Activated CD8-positive, alpha-beta memory T cell treated with anti-CD3 and anti-CD28 coated beads, Interleukin-2, amount 10 ng/mL, durations not matched to agents 7 days and 5 days (primary cell): ENCODE results near the gene IGDCC3. TPM values are rescaled to one million over a fixed set of nuclear protein-coding genes. Genes with fewer than 3 reads are reported as not detected.

ENCODE experiments used
- ATAC-seq: fragments of 150-1000 bp; cut with Tn5 transposase; one replicate; pipeline ENCODE4 v1.10.0; 2021; ENCODE audit warnings: moderate library complexity
- CTCF ChIA-PET: fragments of 350-600 bp; sonication (Branson Sonifier 250); formaldehyde crosslinking; loops from one replicate; lab custom pipeline; 2021; ENCODE audit warnings: antibody characterized with exemption; lab: Charles Lee
- DNase-seq: peaks from one replicate; pipeline ENCODE4 v3.0.0-alpha.2; 2020
- H3K27ac Mint-ChIP-seq: one replicate; pipeline ENCODE4 v1.8.0; 2021; ENCODE audit warnings: mild to moderate bottlenecking, mixed read lengths
- H3K27me3 Mint-ChIP-seq: one replicate; pipeline ENCODE4 v1.8.0; 2021; ENCODE audit warnings: mixed read lengths
- H3K36me3 Mint-ChIP-seq: one replicate; pipeline ENCODE4 v1.8.0; 2021; ENCODE audit warnings: mild to moderate bottlenecking, mixed read lengths
- H3K4me1 Mint-ChIP-seq: one replicate; pipeline ENCODE4 v1.8.0; 2021; ENCODE audit warnings: mixed read lengths
- H3K4me3 Mint-ChIP-seq: one replicate; pipeline ENCODE4 v1.8.0; 2021; ENCODE audit warnings: mild to moderate bottlenecking, moderate library complexity, mixed read lengths
- H3K9me3 Mint-ChIP-seq: one replicate; pipeline ENCODE4 v1.8.0; 2022; ENCODE audit warnings: low read depth, mixed read lengths
- total RNA-seq, 2 experiments: library from RNA; stranded (reverse); gene quantifications; one replicate each; pipeline ENCODE4 v1.2.3, GENCODE V29; 2021

The IGDCC3 gene
- total RNA-seq = not detected

DNA sequence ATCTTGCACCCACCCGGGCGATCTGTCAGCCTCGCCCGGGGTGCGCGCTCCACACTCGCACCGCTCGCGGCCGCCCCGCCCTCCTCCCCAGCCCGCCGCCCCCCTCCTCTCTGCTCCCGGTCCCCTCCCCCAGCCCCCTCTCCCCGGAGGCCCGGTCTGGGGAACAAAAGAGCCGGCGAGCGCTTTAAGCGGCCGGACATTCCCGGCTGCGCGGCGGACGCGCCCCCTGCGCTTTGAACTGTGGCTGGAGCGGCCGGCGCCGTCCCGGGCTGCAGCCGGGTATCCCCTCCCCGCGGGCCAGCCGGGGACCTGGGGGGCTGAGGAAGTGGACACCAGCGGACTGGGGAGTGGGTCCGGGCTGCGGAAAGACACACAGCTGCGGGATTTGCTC, at the start of gene IGDCC3:
TSS of gene IGDCC3 (minus strand) at position 27 of the 391 bp plus-strand sequence. CDS start 214 bp downstream, outside the sequence.
- CTCF ChIA-PET = interaction anchor here (1.2 to 1.3 kb wide), 2 partner anchors 9 to 51 kb away, joined by 3 to 4 read pairs; no protein-coding TSS in a partner anchor
- Mint-ChIP-seq H3K36me3 (no peaks in the 10 kb centered on the region), H3K9me3 (no peaks in the 10 kb centered on the region), H3K4me1 (peaks cover 7% of the 10 kb centered on the region), H3K4me3 (peak within 1 kb of the TSS; percentile 49), H3K27ac (no peak within 1 kb of the TSS), H3K27me3 (peaks cover 82% of the 10 kb centered on the region)
- DNase-seq (no peak), ATAC-seq (no peak)

- Mint-ChIP-seq H3K27ac (no peak overlapping the region), H3K4me3 (no peak overlapping the region), H3K36me3 (no peaks in the 10 kb centered on the region), H3K4me1 (peaks cover 13% of the 10 kb centered on the region), H3K27me3 (peaks cover 38% of the 10 kb centered on the region), H3K9me3 (no peaks in the 10 kb centered on the region)
- DNase-seq = no peak
- CTCF ChIA-PET = no interaction called here
- no peak for ATAC-seq
Observed at GRCh38 chr15:65426216-65426853, 48.5 kb upstream of the IGDCC3 start.

DNA sequence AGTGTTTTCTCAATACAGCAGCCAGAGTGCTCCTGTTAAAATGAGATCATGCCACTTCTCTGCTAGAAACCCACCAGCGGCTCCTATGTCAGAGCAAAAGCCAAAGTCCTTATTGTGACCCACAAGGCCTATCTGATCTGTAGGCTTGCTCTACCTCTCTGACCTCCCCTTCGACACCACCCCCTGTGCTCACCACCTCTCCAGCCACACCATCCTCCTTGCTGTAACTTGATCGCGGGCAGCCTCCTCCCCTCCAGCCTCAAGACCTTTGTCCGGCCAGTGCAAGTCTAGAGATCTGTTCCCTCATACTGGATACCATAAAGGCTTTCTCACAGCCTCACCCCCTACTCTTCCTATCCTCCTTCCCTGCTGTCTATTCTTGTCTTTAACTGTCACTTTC, 46.9 kb upstream of the IGDCC3 start:
- DNase-seq = no peak
- H3K9me3 Mint-ChIP-seq = no peaks in the 10 kb centered on the region
- H3K27me3 Mint-ChIP-seq = peaks cover 54% of the 10 kb centered on the region
- H3K36me3 Mint-ChIP-seq = no peaks in the 10 kb centered on the region
- no peak overlapping the region for H3K27ac Mint-ChIP-seq
- ATAC-seq = no peak
- no peak overlapping the region for H3K4me3 Mint-ChIP-seq
- CTCF ChIA-PET = no interaction called here
- peaks cover 13% of the 10 kb centered on the region for H3K4me1 Mint-ChIP-seq

GRCh38 chr15:65423976-65424679, 46.3 kb upstream of the IGDCC3 start:
- Mint-ChIP-seq H3K4me1 (peaks cover 13% of the 10 kb centered on the region), H3K27me3 (peaks cover 60% of the 10 kb centered on the region), H3K4me3 (peak overlapping the region; percentile 7), H3K9me3 (no peaks in the 10 kb centered on the region), H3K36me3 (no peaks in the 10 kb centered on the region), H3K27ac (no peak overlapping the region)
- CTCF ChIA-PET = no interaction called here
- no peak for ATAC-seq
- DNase-seq = no peak

- Mint-ChIP-seq H3K27me3 (peaks cover 66% of the 10 kb centered on the region), H3K36me3 (no peaks in the 10 kb centered on the region), H3K9me3 (no peaks in the 10 kb centered on the region), H3K4me3 (peak overlapping the region; percentile 49), H3K4me1 (peaks cover 13% of the 10 kb centered on the region), H3K27ac (no peak overlapping the region)
- CTCF ChIA-PET = no interaction called here
- DNase-seq (no peak), ATAC-seq (no peak)
Observed at GRCh38 chr15:65423150-65423975, 45.6 kb upstream of the IGDCC3 start.

GRCh38 chr15:65421360-65422215, 43.8 kb upstream of the IGDCC3 start:
- DNase-seq = peak; percentile 52
- no peak overlapping the region for H3K27ac Mint-ChIP-seq
- peak overlapping the region; percentile 65 for H3K4me3 Mint-ChIP-seq

GRCh38 chr15:65420975-65421359, 43.2 kb upstream of the IGDCC3 start:
- H3K4me3 Mint-ChIP-seq = no peak overlapping the region
- H3K27ac Mint-ChIP-seq = no peak overlapping the region
- H3K27me3 Mint-ChIP-seq = peaks cover 77% of the 10 kb centered on the region
- no peaks in the 10 kb centered on the region for H3K9me3 Mint-ChIP-seq
- CTCF ChIA-PET = interaction anchor here (1.0 to 2.1 kb wide), 3 partner anchors 21 to 73 kb away, joined by 3 to 5 read pairs (median 4); no protein-coding TSS in a partner anchor
- peaks cover 13% of the 10 kb centered on the region for H3K4me1 Mint-ChIP-seq
- ATAC-seq = no peak
- H3K36me3 Mint-ChIP-seq = no peaks in the 10 kb centered on the region
- no peak for DNase-seq

More at GRCh38 chr15:65421360-65422215, 43.8 kb upstream of the IGDCC3 start:
- peak; percentile 26 for ATAC-seq
- Mint-ChIP-seq H3K9me3 (no peaks in the 10 kb centered on the region), H3K27me3 (peaks cover 80% of the 10 kb centered on the region), H3K36me3 (no peaks in the 10 kb centered on the region), H3K4me1 (peaks cover 13% of the 10 kb centered on the region)
- CTCF ChIA-PET = interaction anchor here (1.0 to 2.1 kb wide), 3 partner anchors 36 to 72 kb away, joined by 3 to 5 read pairs (median 4); no protein-coding TSS in a partner anchor

GRCh38 chr15:65418596-65418995, 40.8 kb upstream of the IGDCC3 start:
- no peak for DNase-seq
- ATAC-seq = no peak
- CTCF ChIA-PET = interaction anchor here (0.7 kb wide), 1 partner anchor 21 kb away, joined by 3 read pairs; no protein-coding TSS in a partner anchor
- Mint-ChIP-seq H3K4me1 (peaks cover 13% of the 10 kb centered on the region), H3K27ac (no peak overlapping the region), H3K27me3 (peaks cover 60% of the 10 kb centered on the region), H3K4me3 (no peak overlapping the region), H3K36me3 (no peaks in the 10 kb centered on the region), H3K9me3 (no peaks in the 10 kb centered on the region)

DNA sequence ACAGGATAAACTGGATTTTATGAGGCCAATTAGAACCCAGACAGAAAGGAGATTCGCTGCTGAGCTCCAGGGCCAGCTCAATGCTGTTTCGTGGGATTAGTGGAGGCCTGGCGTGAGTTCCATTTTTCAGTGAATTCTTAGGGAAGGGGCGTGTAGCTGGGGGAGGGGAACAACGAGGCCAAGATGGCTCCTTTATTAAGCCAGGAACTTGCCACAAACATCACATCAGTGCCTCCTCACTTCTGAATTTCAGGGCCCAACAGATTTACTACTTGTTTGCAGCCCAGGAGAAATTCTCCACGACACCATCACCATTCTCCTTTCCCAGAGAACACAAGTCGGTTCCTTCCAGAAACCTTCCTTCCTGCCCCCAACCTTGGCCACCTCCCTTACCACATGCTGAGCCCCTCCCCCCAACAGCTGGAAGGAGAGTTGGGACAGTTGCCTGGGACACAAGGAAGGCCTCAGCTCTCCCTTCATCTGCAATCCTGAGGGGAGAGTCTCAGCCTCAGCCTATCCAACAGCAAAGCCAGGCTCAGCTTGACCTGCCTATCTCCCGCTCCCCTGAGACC, 39.1 kb upstream of the IGDCC3 start:
- CTCF ChIA-PET = no interaction called here
- H3K27me3 Mint-ChIP-seq = peaks cover 48% of the 10 kb centered on the region

DNA sequence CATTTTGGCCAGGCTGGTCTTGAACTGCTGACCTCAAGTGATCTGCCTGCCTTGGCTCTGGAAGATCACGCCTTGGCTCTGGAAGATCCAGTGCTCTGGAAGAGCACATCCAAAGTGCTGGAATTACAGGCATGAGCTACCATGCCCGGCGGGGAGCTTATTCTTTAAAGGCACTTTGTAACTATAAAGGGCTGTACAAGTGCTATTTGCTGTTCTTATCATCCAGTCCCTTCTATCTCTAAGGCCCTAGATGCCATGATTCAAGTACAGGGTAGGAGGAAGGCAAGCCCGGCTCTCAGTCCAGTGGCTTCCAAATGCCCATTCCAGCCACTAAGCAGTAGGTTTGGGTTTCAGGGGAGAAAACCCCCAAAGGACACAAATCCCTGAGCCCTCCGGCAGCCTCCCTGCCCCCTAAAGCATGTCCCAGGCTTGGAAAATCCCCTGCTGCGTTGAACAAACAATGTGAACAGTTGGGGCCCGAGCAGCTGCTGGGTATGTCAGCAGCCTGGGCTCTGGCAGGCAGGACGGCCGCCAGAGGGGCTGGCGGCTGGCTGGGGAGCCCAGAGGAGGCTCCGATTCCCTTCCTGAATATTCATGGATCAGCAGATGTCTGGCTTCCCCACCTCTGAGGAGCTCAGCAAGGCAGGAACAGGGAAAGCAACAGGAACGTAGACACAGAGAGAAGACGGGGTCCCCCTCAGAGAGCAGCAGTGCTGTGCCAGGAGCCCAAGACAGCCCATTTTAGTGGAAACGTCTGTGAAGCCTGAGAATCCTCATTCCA, 37.2 kb upstream of the IGDCC3 start:
- H3K27me3 Mint-ChIP-seq = peaks cover 37% of the 10 kb centered on the region
- no peak for ATAC-seq
- CTCF ChIA-PET = interaction anchor here (1.2 to 1.3 kb wide), 2 partner anchors 14 to 32 kb away, joined by 3 to 7 read pairs; no protein-coding TSS in a partner anchor
- no peaks in the 10 kb centered on the region for H3K4me1 Mint-ChIP-seq
- H3K36me3 Mint-ChIP-seq = no peaks in the 10 kb centered on the region
- no peaks in the 10 kb centered on the region for H3K9me3 Mint-ChIP-seq
- DNase-seq = no peak
- H3K4me3 Mint-ChIP-seq = no peak overlapping the region
- H3K27ac Mint-ChIP-seq = no peak overlapping the region

More for the DNA sequence above, 39.1 kb upstream of the IGDCC3 start:
- Mint-ChIP-seq H3K27ac (no peak overlapping the region), H3K36me3 (no peaks in the 10 kb centered on the region), H3K4me1 (peaks cover 3% of the 10 kb centered on the region), H3K9me3 (no peaks in the 10 kb centered on the region), H3K4me3 (no peak overlapping the region)
- DNase-seq (no peak), ATAC-seq (no peak)

- peaks cover 6% of the 10 kb centered on the region for H3K4me1 Mint-ChIP-seq
- H3K9me3 Mint-ChIP-seq = no peaks in the 10 kb centered on the region
- H3K27ac Mint-ChIP-seq = no peak overlapping the region
- no peak for ATAC-seq
- CTCF ChIA-PET = interaction anchor here (0.6 to 2.0 kb wide), 4 partner anchors 13 to 31 kb away, joined by 3 to 7 read pairs (median 4); no protein-coding TSS in a partner anchor
- H3K36me3 Mint-ChIP-seq = no peaks in the 10 kb centered on the region
- DNase-seq = no peak
- peaks cover 33% of the 10 kb centered on the region for H3K27me3 Mint-ChIP-seq
- H3K4me3 Mint-ChIP-seq = no peak overlapping the region
Observed at GRCh38 chr15:65413760-65414144, 36.0 kb upstream of the IGDCC3 start.
